ENCODE measurements around the gene CA12. TPM values are rescaled to one million over a fixed set of nuclear protein-coding genes. Genes with fewer than 3 reads are reported as not detected.

Gene CA12
- total and polyA plus RNA-seq, 2 of the 8 experiments (the other 6 are each of a cell fraction or from before 2014, with no cell fraction given), result 4.7 to 4.9 TPM

GRCh38 chr15:63372753-63373152 is 8.9 kb downstream of the CA12 start (continued):
- TF ChIP-seq CTCF (IDR thresholded peaks at IDR 0.05; ENCODE audit: control extremely low read depth in 1 of 3, insufficient read depth in 1 of 3, low read depth in 1 of 3, low read length in 3 of 3), result no peak
